ENCODE measurements around the gene FCER1G. TPM values are rescaled to one million over a fixed set of nuclear protein-coding genes. Genes with fewer than 3 reads are reported as not detected.

The FCER1G gene
- total RNA-seq, 1 experiment from 2014 or later, result 1.0 TPM

DNA sequence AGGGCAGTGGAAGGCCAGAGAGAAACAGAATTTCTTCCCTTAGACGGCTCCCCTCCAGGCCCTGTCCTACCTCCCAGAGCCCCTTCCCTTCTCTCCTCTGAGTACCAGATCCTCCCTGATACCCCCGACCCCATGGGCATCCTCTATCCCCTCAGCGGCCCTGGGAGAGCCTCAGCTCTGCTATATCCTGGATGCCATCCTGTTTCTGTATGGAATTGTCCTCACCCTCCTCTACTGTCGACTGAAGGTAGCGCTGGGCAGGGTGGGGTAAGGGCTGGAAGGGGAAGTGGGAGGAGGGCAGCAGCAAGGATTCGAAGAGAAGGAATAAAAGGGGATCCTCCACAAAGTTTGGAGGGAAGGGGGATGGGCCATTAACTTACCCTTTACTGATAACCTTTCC is 2.7 kb downstream of the FCER1G start:
- H3K4me1 Mint-ChIP-seq (ENCODE audit: insufficient read depth, unreplicated experiment), result peaks cover 6% of the 10 kb centered on the region
- no peak for DNase-seq (ENCODE audit: unreplicated experiment)
- H3K36me3 Mint-ChIP-seq (ENCODE audit: insufficient read depth, unreplicated experiment), result peaks cover 33% of the 10 kb centered on the region
- TF ChIP-seq, protein P1, sequence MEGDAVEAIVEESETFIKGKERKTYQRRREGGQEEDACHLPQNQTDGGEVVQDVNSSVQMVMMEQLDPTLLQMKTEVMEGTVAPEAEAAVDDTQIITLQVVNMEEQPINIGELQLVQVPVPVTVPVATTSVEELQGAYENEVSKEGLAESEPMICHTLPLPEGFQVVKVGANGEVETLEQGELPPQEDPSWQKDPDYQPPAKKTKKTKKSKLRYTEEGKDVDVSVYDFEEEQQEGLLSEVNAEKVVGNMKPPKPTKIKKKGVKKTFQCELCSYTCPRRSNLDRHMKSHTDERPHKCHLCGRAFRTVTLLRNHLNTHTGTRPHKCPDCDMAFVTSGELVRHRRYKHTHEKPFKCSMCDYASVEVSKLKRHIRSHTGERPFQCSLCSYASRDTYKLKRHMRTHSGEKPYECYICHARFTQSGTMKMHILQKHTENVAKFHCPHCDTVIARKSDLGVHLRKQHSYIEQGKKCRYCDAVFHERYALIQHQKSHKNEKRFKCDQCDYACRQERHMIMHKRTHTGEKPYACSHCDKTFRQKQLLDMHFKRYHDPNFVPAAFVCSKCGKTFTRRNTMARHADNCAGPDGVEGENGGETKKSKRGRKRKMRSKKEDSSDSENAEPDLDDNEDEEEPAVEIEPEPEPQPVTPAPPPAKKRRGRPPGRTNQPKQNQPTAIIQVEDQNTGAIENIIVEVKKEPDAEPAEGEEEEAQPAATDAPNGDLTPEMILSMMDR (IDR thresholded peaks at IDR 0.05; ENCODE audit: unreplicated experiment), result no peak
- BruUV-seq (replicated peaks), result no TSS peak
- no peak overlapping the region for H3K4me3 Mint-ChIP-seq (ENCODE audit: unreplicated experiment)
- H3K27ac Mint-ChIP-seq (ENCODE audit: low read depth, unreplicated experiment), result no peak overlapping the region
- intact Hi-C loops (cut with micrococcal nuclease), result no loop called here
- no peaks in the 10 kb centered on the region for H3K9me3 Mint-ChIP-seq (ENCODE audit: unreplicated experiment)
- ChIA-PET POLR2A (interaction anchor here (1.2 to 3.6 kb wide), 3 partner anchors 8 to 16 kb away, joined by 4 to 20 read pairs (median 13); partner anchors contain the start of genes NDUFS2 and TOMM40L), CTCF (interaction anchor here (1.1 to 18.5 kb wide), 6 partner anchors 9 to 168 kb away, joined by 3 to 444 read pairs (median 197); partner anchors contain the start of genes NDUFS2 and TOMM40L)
- H3K27me3 Mint-ChIP-seq (ENCODE audit: insufficient read depth, unreplicated experiment), result no peaks in the 10 kb centered on the region

DNA sequence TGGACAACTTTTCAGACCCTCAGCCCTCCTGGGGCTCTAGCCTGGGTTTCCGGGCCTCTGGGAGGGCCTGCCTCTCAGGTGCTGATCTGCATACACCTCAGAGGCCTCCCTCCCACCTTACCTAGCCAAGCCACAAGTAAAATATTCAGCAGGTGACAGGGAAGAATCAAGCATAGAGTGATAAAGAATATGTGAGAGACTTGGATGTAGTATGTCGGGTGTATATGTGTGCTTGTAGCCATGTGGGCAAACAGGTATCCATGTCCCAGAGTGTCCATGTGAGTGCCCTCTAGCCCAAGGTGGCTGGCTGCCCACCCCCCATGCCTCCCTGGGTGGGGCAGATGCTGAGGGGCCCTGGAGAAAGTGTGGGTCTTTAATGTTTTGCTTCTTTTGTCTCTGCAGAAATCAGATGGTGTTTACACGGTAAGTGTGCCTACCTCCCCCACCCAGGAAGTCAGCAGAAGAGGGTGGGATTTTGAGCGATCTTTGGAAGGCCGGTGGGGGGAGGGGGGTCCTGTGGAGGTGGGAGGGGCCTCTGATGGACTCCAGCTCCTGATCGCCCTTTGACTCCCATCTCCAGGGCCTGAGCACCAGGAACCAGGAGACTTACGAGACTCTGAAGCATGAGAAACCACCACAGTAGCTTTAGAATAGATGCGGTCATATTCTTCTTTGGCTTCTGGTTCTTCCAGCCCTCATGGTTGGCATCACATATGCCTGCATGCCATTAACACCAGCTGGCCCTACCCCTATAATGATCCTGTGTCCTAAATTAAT is 3.4 kb downstream of the FCER1G start:
- POLR2A ChIA-PET, result interaction anchor here (0.6 to 3.6 kb wide), 5 partner anchors 7 to 96 kb away, joined by 3 to 20 read pairs (median 7); partner anchors contain the start of genes NDUFS2 and SDHC
- no peaks in the 10 kb centered on the region for H3K27me3 Mint-ChIP-seq (ENCODE audit: insufficient read depth, unreplicated experiment)
- no peak overlapping the region for H3K4me3 Mint-ChIP-seq (ENCODE audit: unreplicated experiment)
- no peak for DNase-seq (ENCODE audit: unreplicated experiment)
- TF ChIP-seq, protein P1 (IDR thresholded peaks at IDR 0.05; ENCODE audit: unreplicated experiment), result no peak
- H3K4me1 Mint-ChIP-seq (ENCODE audit: insufficient read depth, unreplicated experiment), result peaks cover 6% of the 10 kb centered on the region
- BruUV-seq (replicated peaks), result no TSS peak
- no peak overlapping the region for H3K27ac Mint-ChIP-seq (ENCODE audit: low read depth, unreplicated experiment)
- no peaks in the 10 kb centered on the region for H3K9me3 Mint-ChIP-seq (ENCODE audit: unreplicated experiment)
- intact Hi-C loops (cut with micrococcal nuclease), result no loop called here
- peaks cover 26% of the 10 kb centered on the region for H3K36me3 Mint-ChIP-seq (ENCODE audit: insufficient read depth, unreplicated experiment)
- CTCF ChIA-PET, result interaction anchor here (0.9 to 18.5 kb wide), 8 partner anchors 8 to 167 kb away, joined by 3 to 444 read pairs (median 104); partner anchors contain the start of genes NDUFS2 and TOMM40L

DNA sequence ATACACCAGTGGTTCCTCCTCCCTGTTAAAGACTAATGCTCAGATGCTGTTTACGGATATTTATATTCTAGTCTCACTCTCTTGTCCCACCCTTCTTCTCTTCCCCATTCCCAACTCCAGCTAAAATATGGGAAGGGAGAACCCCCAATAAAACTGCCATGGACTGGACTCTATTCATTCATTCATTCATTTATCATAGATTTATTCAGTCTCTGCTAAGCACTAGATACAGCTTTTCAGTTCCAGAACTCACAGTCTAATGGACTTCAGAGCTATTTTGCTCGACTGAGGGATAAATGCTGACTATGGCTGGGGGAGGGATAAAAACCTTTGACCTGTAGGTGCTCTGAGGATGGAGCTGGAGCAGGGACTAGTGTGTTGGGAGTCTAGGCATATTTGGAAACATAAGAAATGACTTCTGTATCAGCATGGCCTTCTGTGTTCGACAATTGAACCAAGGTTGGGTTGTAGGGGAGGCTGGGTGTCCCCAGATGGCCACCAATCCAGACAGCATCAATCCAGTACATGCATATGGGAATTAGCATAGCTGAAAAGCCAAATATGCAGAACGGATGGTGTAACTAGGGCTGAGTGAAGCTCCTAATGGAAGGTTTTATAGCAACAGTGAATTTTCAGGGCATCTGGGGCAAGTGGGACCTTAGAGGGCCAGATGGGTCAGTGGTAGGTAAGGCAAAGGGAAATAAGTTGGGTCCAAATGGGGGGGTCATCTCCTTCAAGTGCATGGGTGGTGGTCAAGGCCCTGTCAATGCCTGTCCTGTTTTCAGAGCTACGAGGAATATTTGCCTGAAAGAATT is 4.2 kb downstream of the FCER1G start:
- POLR2A ChIA-PET, result interaction anchor here (0.8 to 2.0 kb wide), 5 partner anchors 8 to 95 kb away, joined by 4 to 7 read pairs (median 5); partner anchors contain the start of genes NDUFS2 and SDHC
- CTCF ChIA-PET, result interaction anchor here (0.9 to 18.5 kb wide), 8 partner anchors 7 to 166 kb away, joined by 3 to 444 read pairs (median 104); partner anchors contain the start of genes NDUFS2 and TOMM40L

More for the DNA sequence above, 4.2 kb downstream of the FCER1G start:
- H3K4me1 Mint-ChIP-seq (ENCODE audit: insufficient read depth, unreplicated experiment), result peaks cover 6% of the 10 kb centered on the region
- no TSS peak for BruUV-seq (replicated peaks)
- no peak overlapping the region for H3K27ac Mint-ChIP-seq (ENCODE audit: low read depth, unreplicated experiment)
- intact Hi-C loops (cut with micrococcal nuclease), result no loop called here
- H3K36me3 Mint-ChIP-seq (ENCODE audit: insufficient read depth, unreplicated experiment), result peaks cover 18% of the 10 kb centered on the region
- TF ChIP-seq, protein P1 (IDR thresholded peaks at IDR 0.05; ENCODE audit: unreplicated experiment), result no peak
- H3K9me3 Mint-ChIP-seq (ENCODE audit: unreplicated experiment), result no peaks in the 10 kb centered on the region
- H3K4me3 Mint-ChIP-seq (ENCODE audit: unreplicated experiment), result no peak overlapping the region
- DNase-seq (ENCODE audit: unreplicated experiment), result no peak
- H3K27me3 Mint-ChIP-seq (ENCODE audit: insufficient read depth, unreplicated experiment), result no peaks in the 10 kb centered on the region

All from MCF 10A (cell line).